ENCODE data around the gene C1GALT1C1L. TPM values are rescaled to one million over a fixed set of nuclear protein-coding genes. Genes with fewer than 3 reads are reported as not detected.
"Not testable (repeated sequence)": the region's sequence is repeated elsewhere in the genome, so short reads cannot be mapped to it uniquely, and the experiment has no call there.

Gene C1GALT1C1L
- total RNA-seq = not detected

DNA sequence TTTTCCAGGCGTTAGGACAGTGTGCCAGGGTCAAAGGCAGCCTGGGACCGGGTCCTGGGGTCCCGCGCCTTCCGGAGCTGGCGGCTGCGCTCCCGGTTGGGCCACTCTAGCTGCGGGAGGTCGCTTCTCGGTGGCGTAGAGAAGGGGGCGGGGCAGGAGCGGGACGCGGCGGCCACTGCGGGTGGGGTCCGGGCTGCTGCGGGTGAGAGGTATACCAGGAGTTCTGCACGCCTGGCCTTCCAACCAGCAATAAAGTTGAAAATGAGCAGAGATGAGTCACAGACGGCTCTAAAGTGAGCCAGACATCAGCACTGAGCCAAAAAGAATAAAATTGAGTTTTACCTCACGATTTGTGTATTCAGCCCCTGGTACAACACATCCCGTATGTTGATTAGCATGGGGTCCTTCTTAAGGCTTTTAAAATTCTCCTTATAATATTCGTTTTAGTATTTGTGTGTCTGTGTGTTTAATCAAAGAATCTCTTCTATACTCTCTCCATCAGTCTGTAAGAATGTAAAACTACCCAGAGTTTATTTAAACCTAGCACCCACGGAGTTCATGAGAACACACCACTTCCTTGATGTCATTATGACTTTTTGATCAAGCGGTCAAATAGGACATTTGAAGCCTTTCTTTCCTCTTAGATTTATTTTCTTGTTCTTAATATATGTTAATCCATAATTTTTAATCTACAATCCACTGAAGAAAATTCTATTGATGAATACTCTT is at the start of gene C1GALT1C1L:
TSS of gene C1GALT1C1L (minus strand) at position 108 of the 729 bp plus-strand sequence. CDS start at position 1, 107 bp downstream.
- DNase-seq = peak; percentile 76

DNA sequence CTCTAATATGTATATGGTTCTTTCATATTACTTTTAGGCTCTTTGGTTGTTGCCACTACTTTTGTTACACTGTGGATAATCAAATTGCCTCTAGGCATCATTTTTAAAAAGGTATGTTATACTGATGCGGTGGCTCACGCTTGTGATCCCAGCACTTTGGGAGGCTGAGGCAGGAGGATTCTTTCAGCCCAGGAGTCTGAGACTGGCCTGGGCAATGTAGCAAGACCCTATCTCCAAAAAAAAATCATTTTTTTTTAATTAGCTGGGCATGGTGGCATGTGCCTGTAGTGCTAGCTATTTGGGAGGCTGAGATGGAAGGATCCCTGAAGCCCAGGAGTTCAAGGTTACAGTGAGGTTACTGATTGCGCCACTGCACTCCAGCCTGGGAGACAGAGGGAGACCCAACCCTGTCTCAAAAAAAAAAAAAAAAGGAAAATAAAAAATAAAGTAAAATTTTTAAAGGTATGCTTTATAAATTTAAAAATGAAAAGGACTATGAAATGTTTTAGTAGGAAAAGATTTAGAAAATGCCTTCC is 49.5 kb upstream of the C1GALT1C1L start:
- DNase-seq = no peak

DNA sequence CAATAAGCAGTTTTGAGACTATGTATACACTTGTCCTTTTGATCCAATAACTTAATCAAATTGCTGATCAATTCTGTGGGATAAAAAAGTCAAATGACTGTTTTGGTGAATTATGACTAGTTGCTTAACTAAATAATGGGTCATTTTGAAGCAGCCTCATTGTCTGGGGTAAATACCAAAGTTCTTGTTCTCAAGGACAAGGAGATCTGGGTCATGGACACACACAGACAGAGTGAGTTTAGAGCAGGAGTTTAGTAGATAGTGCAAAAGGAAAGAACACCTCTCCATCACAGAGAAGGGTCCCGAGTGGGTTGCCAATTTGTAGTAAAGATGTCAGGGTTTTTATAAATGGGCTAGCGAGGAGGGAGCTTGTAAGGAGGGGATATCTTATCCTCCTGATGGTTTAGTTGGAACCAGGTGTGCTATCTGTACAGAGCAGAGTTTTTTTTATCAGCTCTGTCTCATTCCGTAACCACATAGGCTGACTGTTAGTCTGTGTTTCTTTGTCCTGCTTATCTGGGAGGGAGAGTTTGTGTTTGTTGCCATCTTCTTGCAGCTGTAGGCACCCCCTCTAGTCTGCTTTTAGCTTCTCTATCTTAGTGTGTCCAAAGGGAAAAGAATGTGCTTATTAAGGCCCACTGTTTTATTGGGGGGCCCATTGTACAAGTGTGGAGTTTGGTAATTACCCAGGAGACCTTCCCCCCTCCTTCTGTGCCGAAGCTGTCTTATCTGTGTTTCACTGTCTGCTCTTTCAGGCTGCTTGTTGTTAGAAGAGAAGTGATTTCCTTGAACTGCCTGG is 48.7 kb upstream of the C1GALT1C1L start:
- DNase-seq = no peak

DNA sequence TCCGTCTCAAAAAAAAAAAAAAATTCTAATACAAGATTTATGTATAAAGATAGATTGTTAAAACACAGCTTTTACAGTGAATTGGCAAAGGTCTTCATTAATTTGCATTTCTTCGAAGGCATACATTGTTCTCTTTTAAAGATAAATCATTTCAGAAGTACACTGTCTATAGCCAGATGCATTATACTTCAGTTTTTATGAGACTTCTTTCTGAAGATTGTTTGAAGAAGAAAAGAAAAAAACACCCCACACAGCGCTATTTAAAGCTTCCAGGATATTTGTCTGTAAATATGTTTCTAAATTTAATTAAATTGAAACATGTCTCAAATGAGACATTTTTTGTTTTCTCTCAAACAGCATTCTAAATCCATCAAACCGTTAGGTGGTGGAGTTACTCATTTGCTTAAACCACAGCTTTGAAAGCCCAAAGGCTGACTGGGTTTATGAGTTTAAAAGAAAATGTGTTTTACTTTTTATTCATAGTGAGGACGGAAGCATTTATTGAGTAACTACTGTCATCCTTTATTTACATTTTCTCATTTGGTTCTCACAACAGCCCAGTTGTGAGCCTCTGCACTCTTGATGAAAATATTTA is 42.4 kb upstream of the C1GALT1C1L start:
- no peak for DNase-seq

DNA sequence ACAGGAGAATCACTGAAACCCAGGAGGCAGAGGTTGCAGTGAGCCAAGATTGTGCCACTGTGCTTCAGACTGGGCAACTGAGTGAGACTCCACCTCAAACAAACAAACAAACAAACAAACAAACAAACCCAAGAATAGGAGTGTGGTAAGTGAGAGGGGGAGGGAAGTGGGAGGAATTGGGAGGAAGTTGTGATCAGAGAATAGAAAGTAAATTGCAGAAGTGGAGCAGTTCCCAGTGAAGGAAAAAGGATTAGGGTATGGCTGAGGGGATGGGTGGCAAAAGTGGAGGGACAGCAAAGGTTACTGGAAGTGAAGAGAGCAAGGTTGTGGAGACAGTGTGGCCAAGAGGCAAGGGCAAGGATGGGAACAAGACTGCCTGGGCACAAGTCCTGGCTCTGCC is 41.1 kb upstream of the C1GALT1C1L start:
- DNase-seq = no peak

DNA sequence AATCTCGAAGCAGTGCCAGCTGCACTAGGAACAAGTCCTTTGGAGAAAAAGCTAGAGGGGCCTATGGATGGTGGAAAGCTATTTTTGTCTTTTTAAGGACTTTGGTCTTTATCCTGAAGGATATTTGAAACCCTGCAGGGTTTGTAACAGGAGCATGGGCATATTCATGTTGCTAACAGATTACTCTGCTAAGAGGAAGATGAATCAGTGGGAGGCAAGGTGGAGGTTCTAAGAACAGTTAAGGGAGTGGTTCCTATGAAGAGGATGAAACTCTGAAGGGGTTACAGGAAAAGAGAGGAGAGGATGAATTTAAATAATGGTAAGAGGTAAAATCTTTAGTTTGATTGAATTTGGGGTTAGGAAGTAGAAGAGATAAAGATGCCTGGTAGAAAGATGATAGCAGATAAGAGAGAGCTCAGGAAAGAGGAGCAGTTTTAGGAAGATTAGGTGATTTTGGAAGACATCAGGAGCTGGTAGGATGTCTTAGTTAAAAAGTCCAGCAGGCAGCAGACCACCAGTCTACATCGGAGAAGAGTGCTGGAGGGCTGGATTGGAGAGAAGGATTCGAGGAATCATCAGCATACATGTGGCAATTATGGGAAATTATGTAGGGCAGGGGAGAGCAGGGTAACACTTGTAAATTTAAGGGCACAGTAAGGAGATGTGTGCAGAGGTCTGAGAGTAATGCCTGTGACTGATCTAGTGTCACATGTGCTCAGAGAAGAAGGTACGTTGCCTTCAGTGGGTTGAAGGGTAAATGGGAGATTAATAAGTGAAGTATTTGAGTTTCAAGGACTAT is 39.3 kb upstream of the C1GALT1C1L start:
- no peak for DNase-seq

DNA sequence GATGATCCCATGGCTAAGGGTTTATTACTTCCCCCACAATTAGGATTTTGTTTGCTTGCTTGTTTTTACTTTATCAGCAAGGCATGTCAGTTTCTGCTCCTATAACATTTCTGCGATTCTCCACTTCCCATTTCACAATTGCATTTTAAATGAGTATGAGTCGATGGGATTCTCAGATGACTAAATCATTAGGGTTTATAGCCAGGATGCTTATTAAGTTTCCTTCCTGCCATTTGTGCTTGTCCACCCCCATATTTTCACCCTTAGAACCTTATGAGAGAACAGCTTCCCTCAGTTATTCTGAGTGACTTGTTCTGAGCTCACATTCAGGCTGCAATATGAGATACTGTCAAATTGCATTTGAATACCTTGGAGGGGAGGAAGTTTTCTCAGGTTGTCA is 37.9 kb upstream of the C1GALT1C1L start:
- DNase-seq = no peak

DNA sequence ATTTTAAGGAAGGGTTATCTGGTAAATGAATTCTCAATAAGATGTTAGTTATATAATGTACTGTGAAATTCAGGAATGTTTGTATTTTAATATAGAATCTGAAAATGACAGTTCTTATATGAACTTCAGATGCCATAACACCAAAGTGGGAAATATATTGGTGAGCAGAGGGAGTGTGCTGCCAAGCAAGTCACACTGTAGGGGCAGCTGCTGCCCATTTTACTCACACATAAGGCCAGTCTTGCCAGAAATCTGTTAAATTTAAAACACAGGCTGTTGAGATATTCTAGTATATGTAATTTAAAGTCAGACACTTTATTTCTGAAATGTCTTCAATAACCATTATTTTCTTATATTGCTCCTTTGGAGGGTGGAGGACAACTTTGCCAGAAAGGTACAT is 34.6 kb upstream of the C1GALT1C1L start:
- no peak for DNase-seq

DNA sequence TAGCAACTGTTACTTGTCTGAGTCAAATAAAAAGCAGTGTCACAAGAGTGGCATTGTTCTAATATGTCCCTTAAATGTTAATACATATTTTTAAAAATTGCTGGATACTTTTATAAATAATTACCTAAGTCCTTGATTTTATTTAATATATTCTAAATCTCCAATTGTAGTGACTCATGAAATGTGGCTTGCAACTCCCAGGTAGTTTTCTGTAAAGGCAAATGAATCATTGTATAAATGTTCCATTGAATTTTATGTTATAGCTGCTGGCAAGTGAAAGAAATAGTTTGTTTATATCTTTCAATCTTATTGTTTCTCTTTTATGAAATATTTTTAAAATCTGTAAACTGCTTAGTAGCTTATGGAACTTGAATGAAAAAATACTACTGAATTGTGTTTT is 32.7 kb upstream of the C1GALT1C1L start:
- DNase-seq = no peak

DNA sequence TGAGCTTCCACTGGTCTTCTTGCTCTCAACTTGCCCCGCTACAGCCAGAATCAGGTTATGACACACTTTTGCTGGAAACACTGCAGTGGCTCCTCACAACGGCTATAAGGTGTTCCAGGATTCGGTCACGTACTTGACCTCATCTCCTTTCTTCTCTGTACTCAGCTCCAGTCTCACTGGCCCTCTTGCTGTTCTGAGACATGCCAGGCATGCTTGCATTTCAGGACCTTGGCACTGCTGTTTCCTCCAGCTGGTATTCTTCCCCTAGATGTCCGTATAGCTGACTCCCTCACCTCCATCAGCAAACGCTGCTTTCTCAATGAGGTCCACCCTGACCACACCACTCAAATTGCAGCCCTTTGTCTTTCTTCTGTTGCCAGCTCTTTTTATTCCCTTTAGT is 31.9 kb upstream of the C1GALT1C1L start:
- no peak for DNase-seq

DNA sequence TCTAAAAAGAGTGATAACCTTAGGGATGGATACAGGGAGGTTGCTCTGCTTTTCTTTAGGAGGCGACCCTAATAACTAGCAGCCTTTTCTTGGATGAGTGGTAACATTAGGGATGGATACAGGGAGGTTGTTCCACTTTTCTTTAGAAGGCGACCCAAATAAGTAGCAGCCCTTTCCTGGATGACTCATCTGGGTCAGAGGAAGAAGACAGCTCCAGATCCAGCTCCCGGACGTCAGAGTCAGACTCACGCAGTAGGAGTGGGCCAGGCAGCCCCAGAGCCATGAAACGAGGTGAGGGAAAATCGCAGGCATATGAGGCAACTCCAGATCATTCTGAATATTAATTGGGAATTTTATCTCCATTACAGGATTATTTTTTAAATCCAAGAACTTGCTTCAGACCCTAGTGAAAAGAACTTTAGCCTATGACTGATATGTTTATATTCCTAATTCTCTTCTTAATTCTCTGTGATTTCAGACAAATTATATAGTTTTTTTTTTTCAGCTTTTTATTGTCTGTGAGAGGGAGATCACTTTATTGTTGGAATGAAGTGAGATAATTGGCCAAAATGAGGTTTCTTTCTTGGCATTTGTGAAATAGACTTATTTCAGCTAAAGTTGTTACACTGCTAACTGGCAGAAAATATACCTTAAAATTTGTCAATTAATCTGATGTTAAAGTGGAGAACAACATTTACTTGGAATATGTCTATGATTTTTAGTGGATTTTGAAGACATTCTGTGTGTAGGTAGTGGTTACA is 31.2 kb upstream of the C1GALT1C1L start:
- no peak for DNase-seq

DNA sequence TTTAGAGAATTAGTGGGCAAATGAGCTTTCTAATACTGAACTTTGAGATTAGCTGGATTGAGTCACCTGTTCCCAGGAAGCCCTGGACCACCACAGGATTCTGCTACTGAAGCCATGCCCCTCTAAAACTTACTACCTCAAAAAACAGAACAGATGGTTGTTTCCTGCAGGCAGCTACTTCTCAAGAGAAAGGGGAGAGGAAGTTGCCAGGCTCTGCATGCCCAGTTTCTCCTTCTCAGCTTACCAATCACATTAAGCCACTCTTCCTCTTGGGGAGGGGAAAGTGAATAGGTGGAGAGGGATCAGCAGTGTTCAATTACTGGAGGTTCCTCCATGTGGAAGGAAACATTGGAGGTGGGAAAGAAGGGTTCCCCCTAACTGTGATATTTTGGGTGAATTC is 24.9 kb upstream of the C1GALT1C1L start:
- no peak for DNase-seq

DNA sequence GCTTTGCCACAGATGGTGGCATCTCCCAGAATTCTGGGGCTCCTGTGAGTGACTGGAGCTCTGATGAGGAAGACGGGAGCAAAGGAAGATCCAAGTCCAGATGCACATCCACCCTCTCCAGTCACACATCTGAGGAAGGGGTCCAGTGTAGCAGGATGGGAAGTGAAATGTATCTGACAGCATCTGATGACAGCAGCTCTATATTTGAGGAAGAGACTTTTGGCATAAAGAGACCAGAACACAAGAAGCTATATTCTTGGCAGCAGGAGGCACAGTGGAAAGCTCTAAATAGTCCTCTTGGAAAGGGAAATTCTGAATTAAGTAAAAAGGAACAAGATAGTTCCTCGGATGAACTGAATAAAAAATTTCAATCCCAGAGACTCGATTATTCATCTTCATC is 23.5 kb upstream of the C1GALT1C1L start:
- DNase-seq = no peak

DNA sequence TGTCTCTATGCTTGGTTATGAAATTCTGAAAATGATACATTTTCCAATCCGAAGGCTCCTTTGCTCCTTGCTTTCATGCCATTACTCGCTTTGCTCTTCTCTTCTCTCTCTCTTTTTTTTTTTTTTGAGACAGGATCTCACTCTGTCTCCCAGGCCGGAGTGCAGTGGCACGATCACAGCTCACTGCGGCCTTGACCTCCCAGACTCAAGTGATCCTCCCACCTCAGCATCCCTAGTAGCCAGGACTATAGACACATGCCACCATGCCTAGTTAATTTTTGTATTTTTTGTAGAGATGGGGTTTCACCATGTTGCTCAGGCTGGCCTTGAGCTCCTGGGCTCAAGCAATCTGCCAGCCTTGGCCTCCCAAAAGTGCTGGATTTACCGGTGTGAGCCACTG is 21.9 kb upstream of the C1GALT1C1L start:
- not testable (repeated sequence) for DNase-seq

DNA sequence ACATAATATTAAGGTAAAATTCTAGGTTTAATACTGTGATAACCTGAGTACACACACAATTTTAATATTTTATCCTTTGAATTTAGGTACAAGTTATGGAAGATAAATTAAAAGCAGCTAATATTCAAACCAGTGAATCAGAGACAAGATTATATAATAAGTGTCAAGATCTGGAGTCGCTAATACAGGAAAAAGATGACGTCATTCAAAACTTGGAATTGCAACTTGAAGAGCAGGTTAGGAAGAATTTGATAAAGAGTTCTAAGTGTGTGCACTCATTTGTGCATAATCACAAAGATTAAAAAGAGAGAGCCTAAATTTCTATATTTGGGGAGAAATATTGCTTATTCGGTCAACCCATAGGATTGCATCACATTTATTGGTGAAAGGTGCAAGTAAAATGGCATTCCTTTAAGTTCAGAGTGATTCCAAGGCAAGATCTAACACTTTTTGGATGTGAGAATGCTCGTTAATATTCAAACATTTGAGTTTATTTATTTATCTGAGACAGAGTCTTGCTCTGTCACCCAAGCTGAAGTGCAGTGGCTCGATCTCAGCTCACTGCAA is 16.3 kb upstream of the C1GALT1C1L start:
- DNase-seq = no peak

DNA sequence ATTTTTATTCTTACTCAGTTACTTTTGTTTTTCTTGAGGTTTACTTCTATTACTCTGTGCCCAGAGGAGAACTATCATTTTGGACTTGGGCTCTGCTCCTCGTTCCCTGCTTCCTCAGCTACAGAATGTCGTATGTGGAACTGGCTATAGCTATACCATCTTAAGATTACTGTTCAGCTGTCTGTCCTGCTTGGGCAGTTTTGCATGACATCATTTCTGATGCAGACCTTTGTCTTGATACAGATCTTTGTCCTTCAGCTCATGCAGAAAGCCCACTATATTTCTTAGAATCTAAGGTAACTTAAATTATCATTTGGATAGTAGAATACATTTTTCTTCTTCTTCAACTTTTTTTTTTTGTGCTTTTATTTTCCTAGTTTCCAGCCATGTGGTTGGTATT is 13.8 kb upstream of the C1GALT1C1L start:
- DNase-seq = no peak

DNA sequence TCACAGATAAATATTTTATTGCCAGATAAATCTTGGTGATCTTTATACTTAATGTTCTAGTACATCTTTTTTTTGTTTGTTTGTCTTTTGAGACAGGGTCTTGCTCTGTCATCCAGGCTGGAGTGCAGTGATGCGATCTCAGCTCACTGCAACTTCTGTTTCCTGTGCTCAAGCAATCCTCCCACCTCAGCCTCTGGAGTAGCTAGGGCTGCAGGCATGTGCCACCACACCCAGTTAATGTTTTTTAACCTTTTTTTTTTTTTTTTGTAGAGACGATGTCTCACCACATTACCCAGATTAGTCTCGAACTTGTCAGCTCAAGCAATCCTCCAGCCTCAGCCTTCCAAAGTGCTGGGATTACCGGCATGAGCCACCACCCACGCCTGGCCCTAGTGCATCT is 9.1 kb upstream of the C1GALT1C1L start:
- no peak for DNase-seq

DNA sequence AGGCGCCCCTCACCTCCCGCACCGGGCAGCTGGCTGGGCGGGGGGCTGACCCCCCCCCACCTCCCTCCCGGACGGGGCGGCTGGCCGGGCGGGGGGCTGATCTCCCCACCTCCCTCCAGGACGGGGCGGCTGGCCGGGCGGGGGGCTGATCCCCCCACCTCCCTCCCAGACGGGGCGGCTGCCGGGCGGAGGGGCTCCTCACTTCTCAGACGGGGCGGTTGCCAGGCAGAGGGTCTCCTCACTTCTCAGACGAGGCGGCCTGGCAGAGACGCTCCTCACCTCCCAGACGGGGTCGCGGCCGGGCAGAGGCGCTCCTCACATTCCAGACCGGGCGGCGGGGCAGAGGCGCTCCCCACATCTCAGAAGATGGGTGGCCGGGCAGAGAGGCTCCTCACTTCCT is 1.6 kb upstream of the C1GALT1C1L start:
- not testable (repeated sequence) for DNase-seq

DNA sequence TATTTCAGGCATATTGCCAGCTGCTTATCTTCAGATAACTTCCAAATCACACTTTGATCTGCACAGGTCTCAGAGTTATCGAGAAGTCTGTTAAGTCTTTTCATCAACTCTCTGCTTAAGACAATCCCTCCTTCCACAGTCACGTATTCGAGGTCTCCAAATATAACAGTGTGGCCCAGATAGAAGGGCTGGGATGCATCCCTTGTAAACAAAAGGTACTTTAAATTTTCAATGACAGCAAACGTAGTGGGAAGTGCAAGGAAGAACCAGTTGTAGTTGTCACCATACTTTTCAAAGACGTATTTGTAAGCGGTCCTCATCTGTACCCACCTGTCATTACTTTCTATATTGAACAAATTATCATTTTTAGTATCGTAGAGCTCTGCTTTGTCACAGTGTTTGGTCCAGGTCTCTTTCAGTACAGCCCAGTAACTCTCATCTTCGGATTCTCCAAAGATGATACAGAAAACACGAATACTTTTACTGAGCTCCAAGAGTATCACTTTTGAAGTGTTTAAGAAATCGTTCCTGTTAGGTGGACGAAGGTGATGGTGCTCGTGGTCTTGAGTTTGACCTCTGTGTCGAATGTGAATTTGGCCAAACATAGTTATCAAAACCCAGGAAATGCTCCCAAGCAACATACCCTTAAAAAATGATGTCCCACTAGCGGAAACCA is 445 bp downstream of the C1GALT1C1L start:
- no peak for DNase-seq

DNA sequence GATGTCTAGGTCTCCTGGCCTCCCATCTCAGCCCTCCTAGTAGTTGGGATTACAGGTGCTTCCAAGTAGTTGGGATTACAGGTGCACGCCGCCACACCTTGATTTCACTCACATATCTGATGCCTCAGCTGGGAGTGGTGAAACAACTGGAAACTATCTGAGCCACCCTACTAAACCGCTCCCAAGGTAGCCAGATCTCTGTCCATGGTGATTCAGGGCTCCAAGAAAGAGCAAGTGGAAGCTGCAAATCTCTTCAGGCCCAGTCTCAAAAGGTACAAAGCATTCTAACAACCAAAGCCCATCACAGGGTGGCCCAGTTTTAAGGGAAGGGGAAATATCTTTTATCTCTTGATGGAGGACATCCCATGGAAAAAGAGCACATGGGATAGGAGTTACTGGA is 19.0 kb downstream of the C1GALT1C1L start:
- DNase-seq = no peak

DNA sequence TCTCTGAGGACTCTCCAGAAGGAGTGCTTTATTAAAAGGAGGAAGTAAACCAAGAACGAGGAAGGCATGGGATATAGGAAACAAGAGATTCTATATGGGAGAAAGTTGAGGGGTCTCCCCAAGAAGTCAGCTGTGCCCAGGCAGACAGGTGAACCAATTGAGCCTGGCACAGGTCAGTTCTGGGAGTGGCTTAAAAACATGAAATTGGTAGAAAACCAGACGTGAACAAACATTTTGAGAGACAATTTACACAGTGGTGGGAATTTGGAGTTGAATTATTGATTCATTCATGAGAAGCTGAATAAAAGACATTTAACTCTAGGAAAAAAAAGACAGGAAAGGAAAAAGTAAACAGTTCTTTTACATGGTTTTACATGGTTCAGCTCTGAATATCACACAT is 22.7 kb downstream of the C1GALT1C1L start:
- no peak for DNase-seq
